ENCODE measurements around the gene UNCX. TPM values are rescaled to one million over a fixed set of nuclear protein-coding genes. Genes with fewer than 3 reads are reported as not detected.
A peak's percentile ranks its signal among the peaks of the same experiment; 100 is the strongest.

Gene UNCX
- total and polyA plus RNA-seq, 4 donors: not detected

GRCh38 chr7:1225441-1226185 is 7.1 kb upstream of the UNCX start:
- TF ChIP-seq, protein P1, sequence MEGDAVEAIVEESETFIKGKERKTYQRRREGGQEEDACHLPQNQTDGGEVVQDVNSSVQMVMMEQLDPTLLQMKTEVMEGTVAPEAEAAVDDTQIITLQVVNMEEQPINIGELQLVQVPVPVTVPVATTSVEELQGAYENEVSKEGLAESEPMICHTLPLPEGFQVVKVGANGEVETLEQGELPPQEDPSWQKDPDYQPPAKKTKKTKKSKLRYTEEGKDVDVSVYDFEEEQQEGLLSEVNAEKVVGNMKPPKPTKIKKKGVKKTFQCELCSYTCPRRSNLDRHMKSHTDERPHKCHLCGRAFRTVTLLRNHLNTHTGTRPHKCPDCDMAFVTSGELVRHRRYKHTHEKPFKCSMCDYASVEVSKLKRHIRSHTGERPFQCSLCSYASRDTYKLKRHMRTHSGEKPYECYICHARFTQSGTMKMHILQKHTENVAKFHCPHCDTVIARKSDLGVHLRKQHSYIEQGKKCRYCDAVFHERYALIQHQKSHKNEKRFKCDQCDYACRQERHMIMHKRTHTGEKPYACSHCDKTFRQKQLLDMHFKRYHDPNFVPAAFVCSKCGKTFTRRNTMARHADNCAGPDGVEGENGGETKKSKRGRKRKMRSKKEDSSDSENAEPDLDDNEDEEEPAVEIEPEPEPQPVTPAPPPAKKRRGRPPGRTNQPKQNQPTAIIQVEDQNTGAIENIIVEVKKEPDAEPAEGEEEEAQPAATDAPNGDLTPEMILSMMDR (IDR thresholded peaks at IDR 0.05; ENCODE audit: control extremely low read depth, extremely low read depth): peak; percentile 39
- Histone ChIP-seq H3K4me3 (no peak overlapping the region), H3K4me1 (ENCODE audit: control insufficient read depth in 5 of 5, insufficient read depth in 5 of 5, low read length in 5 of 5) (peaks cover 0 to 11% (median 0%) of the 10 kb centered on the region in 5 donors), H3K27ac (ENCODE audit: low read depth in 1 of 2, low read length in 1 of 2) (no peak overlapping the region), H3K9ac (ENCODE audit: insufficient read depth in 1 of 2, low read length in 2 of 2) (no peak overlapping the region), H3K9me3 (ENCODE audit: control insufficient read depth in 4 of 4, insufficient read depth in 3 of 4, low read length in 3 of 4) (peaks cover 0 to 5% (median 0%) of the 10 kb centered on the region in 4 donors), H3K36me3 (ENCODE audit: control insufficient read depth in 4 of 4, insufficient read depth in 4 of 4, low read length in 4 of 4) (no peaks in the 10 kb centered on the region), H3K27me3 (ENCODE audit: control insufficient read depth in 3 of 3, insufficient read depth in 3 of 3, low read length in 2 of 3) (peaks cover 23 to 83% (median 69%) of the 10 kb centered on the region in 3 donors)
- WGBS, 2 donors: 6 to 9% methylated on average over 51 to 52 of the region's 52 CpGs
- no peak for ATAC-seq (ENCODE audit: insufficient read depth, low FRiP score)
- DNase-seq: peak in 1 of 3 donors; percentile 30

DNA sequence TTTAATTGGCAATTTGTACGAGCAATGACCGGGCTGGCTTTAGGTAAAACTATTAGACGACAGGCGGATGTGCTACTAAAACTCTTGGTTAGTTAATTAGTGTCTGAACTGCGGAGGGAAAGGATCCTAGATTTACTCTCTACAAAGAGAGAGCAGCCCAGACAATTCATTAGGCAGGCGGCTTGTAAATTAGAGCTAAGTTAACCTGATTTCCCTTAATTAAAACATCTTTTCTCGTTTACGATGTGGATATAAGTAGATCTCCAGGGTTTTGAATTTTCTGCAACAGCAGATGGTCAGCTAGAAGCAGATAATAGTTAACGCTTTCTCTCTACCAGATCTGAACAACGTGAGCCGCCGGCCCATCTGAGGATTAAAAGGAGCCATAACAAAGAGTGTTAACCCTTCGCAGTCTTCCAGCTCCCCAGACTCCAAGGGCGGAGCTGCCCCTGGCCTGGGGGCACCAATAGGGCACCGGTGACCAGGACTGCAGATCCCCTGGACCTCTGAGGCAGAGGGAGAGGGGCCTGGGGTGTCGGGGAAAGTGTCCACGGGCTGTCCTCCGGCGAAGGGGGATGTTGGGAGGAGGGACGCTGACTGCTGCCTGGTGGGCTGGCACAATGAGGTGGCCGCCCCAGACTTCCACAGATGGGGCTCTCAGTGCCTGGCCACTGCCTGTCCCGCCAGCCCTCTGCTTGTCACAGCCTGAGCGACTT is 6.3 kb upstream of the UNCX start:
- peaks cover 0 to 11% (median 0%) of the 10 kb centered on the region in 5 donors for H3K4me1 ChIP-seq (ENCODE audit: control insufficient read depth in 5 of 5, insufficient read depth in 5 of 5, low read length in 5 of 5)
- ATAC-seq (ENCODE audit: insufficient read depth, low FRiP score) (no peak), DNase-seq (no peak)
- H3K27me3 ChIP-seq (ENCODE audit: control insufficient read depth in 3 of 3, insufficient read depth in 3 of 3, low read length in 2 of 3): peaks cover 23 to 83% (median 72%) of the 10 kb centered on the region in 3 donors
- TF ChIP-seq, protein P1 (IDR thresholded peaks at IDR 0.05; ENCODE audit: control extremely low read depth, extremely low read depth): no peak
- no peaks in the 10 kb centered on the region for H3K36me3 ChIP-seq (ENCODE audit: control insufficient read depth in 4 of 4, insufficient read depth in 4 of 4, low read length in 4 of 4)
- H3K27ac ChIP-seq (ENCODE audit: low read depth in 1 of 2, low read length in 1 of 2): no peak overlapping the region
- no peak overlapping the region for H3K4me3 ChIP-seq
- WGBS, 2 donors: 11 to 27% methylated on average over 23 of the region's 23 CpGs
- H3K9ac ChIP-seq (ENCODE audit: insufficient read depth in 1 of 2, low read length in 2 of 2): no peak overlapping the region
- peaks cover 0 to 5% (median 0%) of the 10 kb centered on the region in 4 donors for H3K9me3 ChIP-seq (ENCODE audit: control insufficient read depth in 4 of 4, insufficient read depth in 3 of 4, low read length in 3 of 4)

DNA sequence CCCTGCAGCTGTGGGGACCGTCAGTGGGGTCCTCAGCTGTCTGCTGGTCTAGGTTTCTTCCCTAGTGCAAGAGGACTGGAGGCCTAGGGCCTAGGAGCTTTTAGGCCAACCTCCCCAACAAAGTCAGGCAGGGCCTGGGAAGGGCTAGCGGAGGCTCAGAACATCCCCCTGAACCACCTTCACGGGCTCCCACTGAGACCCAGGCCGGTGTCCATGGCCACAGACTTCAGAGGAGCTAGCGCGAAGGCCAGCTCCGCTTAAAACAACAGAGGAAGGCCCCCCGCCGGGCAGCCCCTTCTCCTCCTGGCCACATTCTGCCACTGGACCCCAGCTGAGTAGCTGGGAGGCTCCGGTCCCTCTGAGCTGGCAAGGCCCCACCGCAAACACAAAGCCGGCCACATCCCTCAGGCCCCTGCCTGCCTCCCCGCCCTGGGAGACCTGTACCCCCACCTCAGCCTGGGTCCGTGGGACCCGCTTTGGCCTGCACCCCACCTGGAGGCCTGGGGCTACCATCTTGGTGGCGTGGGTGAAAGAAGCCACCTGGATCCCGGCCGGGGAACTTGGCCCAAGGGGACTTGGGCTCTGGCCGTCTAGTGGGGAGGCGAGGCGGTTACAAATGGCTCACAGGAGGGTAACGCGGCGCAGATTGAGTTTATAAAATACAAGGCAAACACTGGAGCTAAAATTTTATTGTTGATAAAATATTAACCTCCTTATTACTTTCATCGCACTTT is 5.4 kb upstream of the UNCX start:
- WGBS, 2 donors: 18 to 34% methylated on average over 25 of the region's 25 CpGs
- no peak overlapping the region for H3K4me3 ChIP-seq
- peaks cover 0 to 11% (median 0%) of the 10 kb centered on the region in 5 donors for H3K4me1 ChIP-seq (ENCODE audit: control insufficient read depth in 5 of 5, insufficient read depth in 5 of 5, low read length in 5 of 5)
- no peak overlapping the region for H3K27ac ChIP-seq (ENCODE audit: low read depth in 1 of 2, low read length in 1 of 2)
- DNase-seq: no peak
- TF ChIP-seq, protein P1 (IDR thresholded peaks at IDR 0.05; ENCODE audit: control extremely low read depth, extremely low read depth): no peak
- H3K9me3 ChIP-seq (ENCODE audit: control insufficient read depth in 4 of 4, insufficient read depth in 3 of 4, low read length in 3 of 4): peaks cover 0 to 5% (median 0%) of the 10 kb centered on the region in 4 donors
- peaks cover 23 to 84% (median 75%) of the 10 kb centered on the region in 3 donors for H3K27me3 ChIP-seq (ENCODE audit: control insufficient read depth in 3 of 3, insufficient read depth in 3 of 3, low read length in 2 of 3)
- no peak for ATAC-seq (ENCODE audit: insufficient read depth, low FRiP score)
- no peak overlapping the region for H3K9ac ChIP-seq (ENCODE audit: insufficient read depth in 1 of 2, low read length in 2 of 2)
- no peaks in the 10 kb centered on the region for H3K36me3 ChIP-seq (ENCODE audit: control insufficient read depth in 4 of 4, insufficient read depth in 4 of 4, low read length in 4 of 4)

All from lung (tissue), 12 donors.